H1 (cell line): Measurements from ENCODE around the gene MICOS13. TPM values are rescaled to one million over a fixed set of nuclear protein-coding genes. Genes with fewer than 3 reads are reported as not detected.

ENCODE experiments used
- CHD7 ChIP-seq: fragments of 300-600 bp; sonication (generic); IDR thresholded peaks from 2 replicates; pipeline ENCODE4 v1.7.1; 2012; ENCODE audit warnings: low read length, moderate library complexity, mild to moderate bottlenecking, inconsistent platforms; ENCODE audit not compliant: insufficient replicate concordance
- FOSL1 ChIP-seq: IDR thresholded peaks from 2 replicates; pipeline ENCODE4 v1.6.1; 2011; ENCODE audit warnings: mild to moderate bottlenecking, low read depth, low read length, moderate library complexity; ENCODE audit not compliant: insufficient read depth
- GABPA ChIP-seq: IDR thresholded peaks from 2 replicates; pipeline ENCODE4 v1.6.1; 2011; ENCODE audit warnings: mild to moderate bottlenecking, low read length, moderate library complexity, borderline replicate concordance; ENCODE audit not compliant: insufficient read depth
- MAX ChIP-seq: IDR thresholded peaks from 2 replicates; pipeline ENCODE4 v1.6.1; 2012; ENCODE audit warnings: inconsistent platforms
- POLR2AphosphoS5 ChIP-seq: IDR thresholded peaks from 2 replicates; pipeline ENCODE4 v1.6.1; 2011; ENCODE audit warnings: low read depth, low read length
- RBBP5 ChIP-seq: IDR thresholded peaks from 2 replicates; pipeline ENCODE4 v1.7.1; 2012; ENCODE audit warnings: low read depth, mild to moderate bottlenecking, inconsistent platforms, low read length, moderate library complexity, borderline replicate concordance
- SP4 ChIP-seq: IDR thresholded peaks from 2 replicates; pipeline ENCODE4 v1.6.1; 2012; ENCODE audit warnings: low read length, inconsistent platforms
- TEAD4 ChIP-seq: IDR thresholded peaks from 2 replicates; pipeline ENCODE4 v1.6.1; 2012; ENCODE audit warnings: low read depth, low read length, inconsistent platforms, mixed read lengths
- polyA plus RNA-seq, 7 experiments: library from polyadenylated mRNA; depleted of rRNA in 3 of 7; stranded (reverse) in 5 of 7; unstranded in 2 of 7; fragments of >200 nt in 5 of 7; fragments of 200-250 nt in 2 of 7; gene quantifications; 1 replicate in 5 of 7; 2 replicates in 1 of 7; 4 replicates in 1 of 7; pipeline versions ENCODE4 v1.2.1 to v1.2.3, GENCODE V29; 2011 to 2013; ENCODE audit warnings: missing spikeins in 2 of 7, mixed read lengths in 2 of 7
- total RNA-seq: library from RNA; stranded (reverse); fragmentation: NEBNext Ultra II Directional; extraction: Animal tissue kit (Norgen Biotek cat#: 25700); gene quantifications from 2 replicates; pipeline ENCODE4 v1.2.1, GENCODE V29; 2021

The MICOS13 gene
- total and polyA plus RNA-seq, 2 of the 8 experiments (the other 6 are each of a cell fraction or from before 2014, with no cell fraction given) = 17.3 to 36.1 TPM

- TF ChIP-seq CHD7 (peak; percentile 22), TEAD4 (no peak), FOSL1 (no peak), SP4 (no peak), POLR2AphosphoS5 (peak; percentile 90), GABPA (no peak), MAX (0 out of 2 replicates have a peak, but pooled peaks have one; percentile 27), RBBP5 (no peak)
These were observed 13.2 kb upstream of the MICOS13 start (continued) for GRCh38 chr19:5693195-5694166.
